Inflammatory macrophage treated with lipopolysaccharide for 1 hour (primary cell): Measurements from ENCODE around the gene LSM3.

ENCODE experiments used
- DNase-seq, 2 donors: peaks; one replicate each; pipeline ENCODE4 v3.0.0-alpha.2; 2020 to 2022

Gene LSM3

GRCh38 chr3:14242490-14243311 is 64.1 kb downstream of the LSM3 start:
- no peak for DNase-seq

GRCh38 chr3:14243782-14244181 is 65.2 kb downstream of the LSM3 start:
- DNase-seq, result no peak

DNA sequence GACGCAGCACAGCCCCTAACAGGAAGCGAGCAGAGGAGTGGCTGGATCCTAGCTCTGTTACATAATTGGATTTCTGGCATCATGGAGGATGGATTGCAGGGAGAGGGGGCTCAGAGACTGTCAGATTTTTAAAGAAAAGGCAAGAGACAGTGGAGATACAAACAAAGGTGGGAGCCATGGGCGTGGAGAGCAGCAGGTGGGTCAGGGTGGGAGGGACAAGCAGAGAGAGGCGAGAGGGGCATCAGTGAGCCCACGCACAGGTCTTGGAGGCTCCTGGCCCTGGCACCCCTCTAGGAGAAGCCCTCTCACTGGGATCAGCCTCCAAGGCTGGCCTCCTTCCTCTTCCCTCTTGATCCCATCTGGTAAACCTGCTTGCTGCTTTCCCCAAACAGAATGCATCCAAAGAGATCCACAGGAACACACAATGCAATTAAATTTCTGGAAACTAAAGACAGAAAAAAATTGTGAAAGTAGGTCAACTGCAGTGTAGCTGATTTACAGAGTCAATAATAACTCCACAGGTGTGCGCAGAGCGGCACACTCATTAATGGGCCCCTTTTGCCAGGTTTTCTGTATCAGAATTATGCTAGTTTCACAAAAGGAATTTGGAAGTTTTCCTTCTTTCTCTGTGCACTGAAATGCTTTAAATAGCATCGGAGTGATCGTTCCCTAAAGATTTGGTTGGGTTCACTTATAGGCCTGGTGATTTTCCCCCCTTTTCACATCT is 66.1 kb downstream of the LSM3 start:
- DNase-seq, result no peak

DNA sequence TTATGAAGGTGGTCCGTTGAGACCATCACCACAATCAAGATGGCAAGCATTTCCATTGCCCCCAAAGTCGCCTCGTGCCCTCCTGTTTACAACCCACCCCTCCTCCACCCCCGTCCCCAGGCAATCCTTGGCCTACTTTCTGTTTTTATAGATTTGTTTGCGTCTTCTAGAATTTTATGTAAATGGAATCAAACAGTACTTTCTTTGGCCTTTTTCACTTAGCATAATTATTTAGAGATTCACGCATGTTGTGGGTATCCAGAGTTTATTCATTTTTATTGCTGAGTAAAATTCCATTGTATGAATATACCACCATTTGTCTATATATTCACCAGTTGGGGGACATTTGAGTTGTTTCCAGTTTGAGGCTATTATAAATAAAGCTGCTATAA is 66.6 kb downstream of the LSM3 start:
- DNase-seq, result no peak

DNA sequence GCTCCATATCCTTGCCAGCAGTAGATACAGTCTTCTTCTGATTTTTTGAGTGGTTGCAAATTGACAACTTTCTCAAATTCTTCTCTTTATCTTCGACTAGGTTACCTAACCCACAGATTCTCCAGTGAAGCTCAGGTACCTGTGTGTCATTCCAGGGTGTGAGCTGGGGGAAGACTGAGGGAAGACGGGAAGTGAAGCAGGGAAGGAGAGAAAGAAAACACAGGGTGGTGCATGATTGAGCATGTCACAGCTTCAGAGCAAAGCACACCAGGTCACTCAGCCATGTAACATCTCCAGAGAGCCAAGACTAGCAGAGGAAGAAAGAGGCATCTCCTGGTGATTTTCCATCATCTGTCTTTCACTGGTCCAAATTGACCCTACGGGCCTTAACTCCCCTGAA is 67.2 kb downstream of the LSM3 start:
- DNase-seq, result no peak

GRCh38 chr3:14246414-14246813 is 67.8 kb downstream of the LSM3 start:
- DNase-seq, result no peak

- DNase-seq, result no peak
These were observed 69.8 kb downstream of the LSM3 start for GRCh38 chr3:14248477-14248848.

GRCh38 chr3:14248849-14249523 is 70.4 kb downstream of the LSM3 start:
- DNase-seq, result no peak
